K562 (cell line): ENCODE measurements around the gene PRL. TPM values are rescaled to one million over a fixed set of nuclear protein-coding genes. Genes with fewer than 3 reads are reported as not detected.

Source experiments
- polyA plus RNA-seq, 8 experiments: library from polyadenylated mRNA; depleted of rRNA in 4 of 8; stranded (reverse) in 5 of 8; unstranded in 3 of 8; fragments of >200 nt; fragmentation: Nextera tagmentation in 2 of 8; fragmentation: Illumina TruSeq in 1 of 8; extraction: Ambion mirVana in 2 of 8; extraction: Trizol in 1 of 8; gene quantifications; 2 replicates each; pipeline versions ENCODE4 v1.2.1 to v1.2.3, GENCODE V29; 2011 to 2014; ENCODE audit warnings: inconsistent platforms in 1 of 8, missing spikeins in 1 of 8
- total RNA-seq, 7 experiments: library from RNA; depleted of rRNA in 6 of 7; stranded (reverse); fragments of >200 nt in 6 of 7; fragmentation: Illumina TruSeq in 2 of 7; extraction: Trizol in 2 of 7; gene quantifications; 2 replicates each; pipeline versions ENCODE4 v1.2.1 to v1.2.3, GENCODE V29; 2011 to 2021; ENCODE audit warnings: low replicate concordance in 1 of 7
- TF ChIP-seq, protein P1 (sequence below): fragments of 250-450 bp; sonication (Bioruptor Pico); IDR thresholded peaks from 2 replicates; pipeline ENCODE4 v1.8.0; 2021; ENCODE audit warnings: moderate library complexity, mild to moderate bottlenecking, inconsistent platforms
- TF ChIP-seq, protein P2 (sequence below): fragments of 450-650 bp; IDR thresholded peaks from 2 replicates; pipeline ENCODE4 v1.6.1; 2016; ENCODE audit warnings: mild to moderate bottlenecking, moderate library complexity

PRL gene
- total and polyA plus RNA-seq, 9 of the 15 experiments (the other 6 are each of a cell fraction or from before 2014, with no cell fraction given) = not detected

- TF ChIP-seq, protein P1, sequence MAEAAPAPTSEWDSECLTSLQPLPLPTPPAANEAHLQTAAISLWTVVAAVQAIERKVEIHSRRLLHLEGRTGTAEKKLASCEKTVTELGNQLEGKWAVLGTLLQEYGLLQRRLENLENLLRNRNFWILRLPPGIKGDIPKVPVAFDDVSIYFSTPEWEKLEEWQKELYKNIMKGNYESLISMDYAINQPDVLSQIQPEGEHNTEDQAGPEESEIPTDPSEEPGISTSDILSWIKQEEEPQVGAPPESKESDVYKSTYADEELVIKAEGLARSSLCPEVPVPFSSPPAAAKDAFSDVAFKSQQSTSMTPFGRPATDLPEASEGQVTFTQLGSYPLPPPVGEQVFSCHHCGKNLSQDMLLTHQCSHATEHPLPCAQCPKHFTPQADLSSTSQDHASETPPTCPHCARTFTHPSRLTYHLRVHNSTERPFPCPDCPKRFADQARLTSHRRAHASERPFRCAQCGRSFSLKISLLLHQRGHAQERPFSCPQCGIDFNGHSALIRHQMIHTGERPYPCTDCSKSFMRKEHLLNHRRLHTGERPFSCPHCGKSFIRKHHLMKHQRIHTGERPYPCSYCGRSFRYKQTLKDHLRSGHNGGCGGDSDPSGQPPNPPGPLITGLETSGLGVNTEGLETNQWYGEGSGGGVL (CRISPR knock-in tag) = no peak
- TF ChIP-seq, protein P2, sequence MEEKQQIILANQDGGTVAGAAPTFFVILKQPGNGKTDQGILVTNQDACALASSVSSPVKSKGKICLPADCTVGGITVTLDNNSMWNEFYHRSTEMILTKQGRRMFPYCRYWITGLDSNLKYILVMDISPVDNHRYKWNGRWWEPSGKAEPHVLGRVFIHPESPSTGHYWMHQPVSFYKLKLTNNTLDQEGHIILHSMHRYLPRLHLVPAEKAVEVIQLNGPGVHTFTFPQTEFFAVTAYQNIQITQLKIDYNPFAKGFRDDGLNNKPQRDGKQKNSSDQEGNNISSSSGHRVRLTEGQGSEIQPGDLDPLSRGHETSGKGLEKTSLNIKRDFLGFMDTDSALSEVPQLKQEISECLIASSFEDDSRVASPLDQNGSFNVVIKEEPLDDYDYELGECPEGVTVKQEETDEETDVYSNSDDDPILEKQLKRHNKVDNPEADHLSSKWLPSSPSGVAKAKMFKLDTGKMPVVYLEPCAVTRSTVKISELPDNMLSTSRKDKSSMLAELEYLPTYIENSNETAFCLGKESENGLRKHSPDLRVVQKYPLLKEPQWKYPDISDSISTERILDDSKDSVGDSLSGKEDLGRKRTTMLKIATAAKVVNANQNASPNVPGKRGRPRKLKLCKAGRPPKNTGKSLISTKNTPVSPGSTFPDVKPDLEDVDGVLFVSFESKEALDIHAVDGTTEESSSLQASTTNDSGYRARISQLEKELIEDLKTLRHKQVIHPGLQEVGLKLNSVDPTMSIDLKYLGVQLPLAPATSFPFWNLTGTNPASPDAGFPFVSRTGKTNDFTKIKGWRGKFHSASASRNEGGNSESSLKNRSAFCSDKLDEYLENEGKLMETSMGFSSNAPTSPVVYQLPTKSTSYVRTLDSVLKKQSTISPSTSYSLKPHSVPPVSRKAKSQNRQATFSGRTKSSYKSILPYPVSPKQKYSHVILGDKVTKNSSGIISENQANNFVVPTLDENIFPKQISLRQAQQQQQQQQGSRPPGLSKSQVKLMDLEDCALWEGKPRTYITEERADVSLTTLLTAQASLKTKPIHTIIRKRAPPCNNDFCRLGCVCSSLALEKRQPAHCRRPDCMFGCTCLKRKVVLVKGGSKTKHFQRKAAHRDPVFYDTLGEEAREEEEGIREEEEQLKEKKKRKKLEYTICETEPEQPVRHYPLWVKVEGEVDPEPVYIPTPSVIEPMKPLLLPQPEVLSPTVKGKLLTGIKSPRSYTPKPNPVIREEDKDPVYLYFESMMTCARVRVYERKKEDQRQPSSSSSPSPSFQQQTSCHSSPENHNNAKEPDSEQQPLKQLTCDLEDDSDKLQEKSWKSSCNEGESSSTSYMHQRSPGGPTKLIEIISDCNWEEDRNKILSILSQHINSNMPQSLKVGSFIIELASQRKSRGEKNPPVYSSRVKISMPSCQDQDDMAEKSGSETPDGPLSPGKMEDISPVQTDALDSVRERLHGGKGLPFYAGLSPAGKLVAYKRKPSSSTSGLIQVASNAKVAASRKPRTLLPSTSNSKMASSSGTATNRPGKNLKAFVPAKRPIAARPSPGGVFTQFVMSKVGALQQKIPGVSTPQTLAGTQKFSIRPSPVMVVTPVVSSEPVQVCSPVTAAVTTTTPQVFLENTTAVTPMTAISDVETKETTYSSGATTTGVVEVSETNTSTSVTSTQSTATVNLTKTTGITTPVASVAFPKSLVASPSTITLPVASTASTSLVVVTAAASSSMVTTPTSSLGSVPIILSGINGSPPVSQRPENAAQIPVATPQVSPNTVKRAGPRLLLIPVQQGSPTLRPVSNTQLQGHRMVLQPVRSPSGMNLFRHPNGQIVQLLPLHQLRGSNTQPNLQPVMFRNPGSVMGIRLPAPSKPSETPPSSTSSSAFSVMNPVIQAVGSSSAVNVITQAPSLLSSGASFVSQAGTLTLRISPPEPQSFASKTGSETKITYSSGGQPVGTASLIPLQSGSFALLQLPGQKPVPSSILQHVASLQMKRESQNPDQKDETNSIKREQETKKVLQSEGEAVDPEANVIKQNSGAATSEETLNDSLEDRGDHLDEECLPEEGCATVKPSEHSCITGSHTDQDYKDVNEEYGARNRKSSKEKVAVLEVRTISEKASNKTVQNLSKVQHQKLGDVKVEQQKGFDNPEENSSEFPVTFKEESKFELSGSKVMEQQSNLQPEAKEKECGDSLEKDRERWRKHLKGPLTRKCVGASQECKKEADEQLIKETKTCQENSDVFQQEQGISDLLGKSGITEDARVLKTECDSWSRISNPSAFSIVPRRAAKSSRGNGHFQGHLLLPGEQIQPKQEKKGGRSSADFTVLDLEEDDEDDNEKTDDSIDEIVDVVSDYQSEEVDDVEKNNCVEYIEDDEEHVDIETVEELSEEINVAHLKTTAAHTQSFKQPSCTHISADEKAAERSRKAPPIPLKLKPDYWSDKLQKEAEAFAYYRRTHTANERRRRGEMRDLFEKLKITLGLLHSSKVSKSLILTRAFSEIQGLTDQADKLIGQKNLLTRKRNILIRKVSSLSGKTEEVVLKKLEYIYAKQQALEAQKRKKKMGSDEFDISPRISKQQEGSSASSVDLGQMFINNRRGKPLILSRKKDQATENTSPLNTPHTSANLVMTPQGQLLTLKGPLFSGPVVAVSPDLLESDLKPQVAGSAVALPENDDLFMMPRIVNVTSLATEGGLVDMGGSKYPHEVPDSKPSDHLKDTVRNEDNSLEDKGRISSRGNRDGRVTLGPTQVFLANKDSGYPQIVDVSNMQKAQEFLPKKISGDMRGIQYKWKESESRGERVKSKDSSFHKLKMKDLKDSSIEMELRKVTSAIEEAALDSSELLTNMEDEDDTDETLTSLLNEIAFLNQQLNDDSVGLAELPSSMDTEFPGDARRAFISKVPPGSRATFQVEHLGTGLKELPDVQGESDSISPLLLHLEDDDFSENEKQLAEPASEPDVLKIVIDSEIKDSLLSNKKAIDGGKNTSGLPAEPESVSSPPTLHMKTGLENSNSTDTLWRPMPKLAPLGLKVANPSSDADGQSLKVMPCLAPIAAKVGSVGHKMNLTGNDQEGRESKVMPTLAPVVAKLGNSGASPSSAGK = no peak
Observed at GRCh38 chr6:22271081-22271480, 25.8 kb downstream of the PRL start (continued).
